Natural killer cell (primary cell): ENCODE data around the gene FOXK1. TPM values are rescaled to one million over a fixed set of nuclear protein-coding genes. Genes with fewer than 3 reads are reported as not detected.

Experiments
- ATAC-seq, 3 donors: fragments of 150-1000 bp in 2 of 3; fragments of 200-7000 bp in 1 of 3; cut with Tn5 transposase; 1 replicate in 1 of 3; 2 replicates in 2 of 3; pipeline ENCODE4 v1.10.0; 2021; ENCODE audit warnings: mild to moderate bottlenecking in 2 of 3, moderate library complexity in 2 of 3
- DNase-seq, 2 donors: peaks; one replicate each; pipeline versions ENCODE4 v3.0.0 to v3.0.0-alpha.2; 2013 to 2021; ENCODE audit warnings: mixed read lengths in 1 of 2
- H3K27ac ChIP-seq: one replicate; pipeline ENCODE4 v1.5.1; 2013; ENCODE audit warnings: mild to moderate bottlenecking, low read length
- H3K27me3 ChIP-seq: one replicate; pipeline ENCODE4 v1.6.1; 2013; ENCODE audit warnings: low read length; ENCODE audit not compliant: control insufficient read depth, insufficient read depth
- H3K36me3 ChIP-seq: one replicate; pipeline ENCODE4 v1.6.1; 2013; ENCODE audit warnings: low read length; ENCODE audit not compliant: control insufficient read depth, insufficient read depth
- H3K4me1 ChIP-seq: one replicate; pipeline ENCODE4 v1.6.1; 2013; ENCODE audit warnings: low read length; ENCODE audit not compliant: control insufficient read depth, insufficient read depth
- H3K4me3 ChIP-seq: one replicate; pipeline ENCODE4 v1.5.1; 2013; ENCODE audit warnings: low read length
- H3K9me3 ChIP-seq: one replicate; pipeline ENCODE4 v1.6.1; 2013; ENCODE audit warnings: low read length; ENCODE audit not compliant: control insufficient read depth, insufficient read depth
- H3K27ac Mint-ChIP-seq, 2 donors: one replicate each; pipeline ENCODE4 v1.8.0; 2022; ENCODE audit warnings: mild to moderate bottlenecking in 2 of 2, mixed read lengths in 2 of 2, moderate library complexity in 1 of 2
- H3K27me3 Mint-ChIP-seq, 2 donors: one replicate each; pipeline ENCODE4 v1.8.0; 2022; ENCODE audit warnings: low read depth in 2 of 2, mixed read lengths in 2 of 2
- H3K36me3 Mint-ChIP-seq: one replicate; pipeline ENCODE4 v1.8.0; 2022; ENCODE audit warnings: mixed read lengths
- H3K4me1 Mint-ChIP-seq, 2 donors: one replicate each; pipeline ENCODE4 v1.8.0; 2022; ENCODE audit warnings: mixed read lengths in 2 of 2
- H3K4me3 Mint-ChIP-seq: one replicate; pipeline ENCODE4 v1.8.0; 2022; ENCODE audit warnings: mild to moderate bottlenecking, moderate library complexity, mixed read lengths
- H3K9me3 Mint-ChIP-seq, 2 donors: one replicate each; pipeline ENCODE4 v1.8.0; 2022; ENCODE audit warnings: mixed read lengths in 2 of 2
- WGBS: methylation state at CpG from one replicate; pipeline ENCODE4 v1.1.7; 2013; ENCODE audit warnings: missing lambda C conversion rate; ENCODE audit not compliant: insufficient coverage; 5-methylcytosine and 5-hydroxymethylcytosine counted together
- intact Hi-C: fragments of 100-400 bp; cut with micrococcal nuclease; formaldehyde crosslinking; loops from one replicate; pipeline ENCODE4 v1.14.2; 2022
- total RNA-seq, 4 donors: library from RNA; stranded (reverse); fragments of 120-200 nt in 1 of 4; gene quantifications; one replicate each; pipeline versions ENCODE4 v1.2.3 to v1.2.4, GENCODE V29; 2013 to 2022
- TF ChIP-seq, protein P1 (sequence below): fragments of 200-600 bp; IDR thresholded peaks from one replicate; pipeline ENCODE4 v1.8.0; 2022; ENCODE audit warnings: antibody characterized with exemption

FOXK1 gene
- total RNA-seq, 3 donors from 2014 or later (not counting 1 experiment from before 2014, with no cell fraction given) = 51.6 to 59.7 (median 55.3) TPM

DNA sequence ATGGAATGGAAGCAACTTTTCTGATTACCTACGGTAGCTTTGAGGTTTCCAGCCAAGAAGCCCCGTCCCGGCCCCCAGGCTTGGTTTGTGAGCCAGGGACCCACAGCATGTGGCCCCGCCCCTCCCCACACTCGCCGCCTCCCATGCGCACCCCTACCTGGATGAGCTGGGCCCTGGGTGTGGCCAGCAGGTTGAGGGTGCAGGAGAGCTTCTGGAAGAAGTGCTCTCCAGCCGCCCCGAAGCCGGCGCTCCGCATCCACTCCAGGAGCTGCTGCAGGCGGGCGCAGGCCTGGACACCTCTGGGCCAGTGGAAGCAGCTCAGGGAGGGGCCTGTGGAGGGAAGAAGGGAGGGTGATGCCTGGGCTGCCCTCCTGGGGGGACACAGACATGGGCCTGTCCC is 133.0 kb downstream of the FOXK1 start:
- H3K4me3 Mint-ChIP-seq = no peak overlapping the region
- Histone ChIP-seq H3K27me3 (no peaks in the 10 kb centered on the region), H3K4me1 (peaks cover 8% of the 10 kb centered on the region), H3K36me3 (no peaks in the 10 kb centered on the region), H3K9me3 (no peaks in the 10 kb centered on the region), H3K4me3 (no peak overlapping the region), H3K27ac (no peak overlapping the region)
- ATAC-seq (no peak), DNase-seq (no peak)
- peaks cover 0 to 9% of the 10 kb centered on the region in 2 donors for H3K4me1 Mint-ChIP-seq
- H3K27me3 Mint-ChIP-seq = peaks cover 10 to 21% of the 10 kb centered on the region in 2 donors
- intact Hi-C loops = no loop called here
- H3K36me3 Mint-ChIP-seq = no peaks in the 10 kb centered on the region
- H3K27ac Mint-ChIP-seq = no peak overlapping the region
- WGBS = 95% methylated on average over 14 of the region's 14 CpGs
- TF ChIP-seq, protein P1, sequence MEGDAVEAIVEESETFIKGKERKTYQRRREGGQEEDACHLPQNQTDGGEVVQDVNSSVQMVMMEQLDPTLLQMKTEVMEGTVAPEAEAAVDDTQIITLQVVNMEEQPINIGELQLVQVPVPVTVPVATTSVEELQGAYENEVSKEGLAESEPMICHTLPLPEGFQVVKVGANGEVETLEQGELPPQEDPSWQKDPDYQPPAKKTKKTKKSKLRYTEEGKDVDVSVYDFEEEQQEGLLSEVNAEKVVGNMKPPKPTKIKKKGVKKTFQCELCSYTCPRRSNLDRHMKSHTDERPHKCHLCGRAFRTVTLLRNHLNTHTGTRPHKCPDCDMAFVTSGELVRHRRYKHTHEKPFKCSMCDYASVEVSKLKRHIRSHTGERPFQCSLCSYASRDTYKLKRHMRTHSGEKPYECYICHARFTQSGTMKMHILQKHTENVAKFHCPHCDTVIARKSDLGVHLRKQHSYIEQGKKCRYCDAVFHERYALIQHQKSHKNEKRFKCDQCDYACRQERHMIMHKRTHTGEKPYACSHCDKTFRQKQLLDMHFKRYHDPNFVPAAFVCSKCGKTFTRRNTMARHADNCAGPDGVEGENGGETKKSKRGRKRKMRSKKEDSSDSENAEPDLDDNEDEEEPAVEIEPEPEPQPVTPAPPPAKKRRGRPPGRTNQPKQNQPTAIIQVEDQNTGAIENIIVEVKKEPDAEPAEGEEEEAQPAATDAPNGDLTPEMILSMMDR = no peak
- peaks cover 0 to 2% of the 10 kb centered on the region in 2 donors for H3K9me3 Mint-ChIP-seq

DNA sequence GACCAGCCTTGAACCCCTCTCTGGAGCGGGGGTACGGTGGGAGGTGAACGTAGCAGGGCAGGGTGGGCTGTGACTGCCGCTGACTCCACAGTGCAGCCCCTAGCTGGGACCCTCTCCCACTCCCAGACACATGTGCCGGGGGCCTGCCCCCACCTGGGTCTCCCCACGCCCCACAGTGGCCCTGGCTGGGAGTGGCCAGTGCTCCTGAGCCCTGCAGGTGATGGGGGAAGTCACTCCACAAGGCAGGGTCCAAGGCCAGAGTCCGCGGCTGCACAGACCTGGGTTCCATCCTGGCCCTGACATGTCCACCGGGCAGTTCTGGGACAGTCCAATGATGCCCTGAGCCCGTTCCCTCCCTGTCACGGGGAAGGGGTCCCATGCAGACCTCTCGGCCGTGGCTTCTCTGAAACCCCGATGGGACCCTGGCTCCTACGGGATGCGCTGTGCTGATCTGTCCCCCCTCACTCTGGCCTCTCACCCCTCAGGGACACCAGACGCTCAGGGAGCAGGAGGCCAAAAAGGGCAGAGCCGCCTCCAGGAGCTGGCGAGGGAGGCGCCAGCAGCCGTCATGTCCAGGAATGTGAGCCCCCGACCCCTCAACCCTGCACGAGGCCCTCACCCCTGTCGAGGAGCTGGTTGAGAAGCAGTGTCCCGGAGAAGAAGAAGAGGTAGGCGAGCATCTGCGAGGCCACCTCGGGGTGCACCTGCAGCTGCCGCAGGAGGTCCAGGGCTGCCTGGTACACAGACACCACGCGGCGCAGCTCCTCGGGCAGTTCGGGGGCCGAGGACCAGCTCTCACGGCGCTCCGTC is 133.7 kb downstream of the FOXK1 start:
- Histone ChIP-seq H3K4me1 (peaks cover 8% of the 10 kb centered on the region), H3K36me3 (no peaks in the 10 kb centered on the region), H3K4me3 (no peak overlapping the region), H3K9me3 (no peaks in the 10 kb centered on the region), H3K27ac (no peak overlapping the region), H3K27me3 (no peaks in the 10 kb centered on the region)
- peaks cover 0 to 2% of the 10 kb centered on the region in 2 donors for H3K9me3 Mint-ChIP-seq
- WGBS = 92% methylated on average over 38 of the region's 38 CpGs
- peaks cover 10 to 21% of the 10 kb centered on the region in 2 donors for H3K27me3 Mint-ChIP-seq
- no peaks in the 10 kb centered on the region for H3K36me3 Mint-ChIP-seq
- TF ChIP-seq, protein P1 = no peak
- no peak overlapping the region for H3K4me3 Mint-ChIP-seq
- DNase-seq = no peak
- H3K27ac Mint-ChIP-seq = no peak overlapping the region
- peaks cover 0 to 9% of the 10 kb centered on the region in 2 donors for H3K4me1 Mint-ChIP-seq
- no peak for ATAC-seq
- intact Hi-C loops = no loop called here

DNA sequence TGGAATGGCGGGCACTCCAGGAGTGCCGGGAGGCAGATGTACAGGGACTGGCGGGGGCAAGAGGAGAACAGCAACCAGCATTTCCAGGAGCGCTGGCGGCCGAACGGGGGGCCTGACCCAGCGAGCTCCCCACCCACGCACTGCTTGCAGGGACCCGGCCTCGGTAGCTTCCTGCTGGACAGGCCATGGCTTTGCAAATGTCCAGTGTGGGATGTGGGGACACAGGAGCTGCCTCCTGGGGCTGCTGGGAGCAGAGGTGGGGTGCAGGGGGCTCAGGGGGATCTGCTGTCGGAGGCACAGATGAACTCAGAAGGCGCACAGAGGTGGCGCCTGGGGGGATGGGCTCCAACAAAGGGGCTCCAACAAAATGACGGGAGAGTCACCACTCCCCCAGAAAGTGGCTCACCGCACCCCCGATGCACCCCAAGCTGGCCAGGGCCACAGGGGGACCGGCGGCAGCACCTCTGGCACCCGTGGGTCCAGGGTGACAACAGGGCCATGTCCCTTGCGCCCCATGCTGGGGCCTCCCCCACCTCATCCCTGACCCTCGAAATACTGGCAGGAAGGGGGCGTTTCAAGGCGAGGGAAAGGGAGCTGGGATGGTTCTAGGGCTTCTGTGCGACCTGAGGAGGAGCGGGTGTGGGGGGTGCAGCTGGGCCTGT is 134.5 kb downstream of the FOXK1 start:
- Histone ChIP-seq H3K27ac (no peak overlapping the region), H3K27me3 (no peaks in the 10 kb centered on the region), H3K36me3 (no peaks in the 10 kb centered on the region), H3K4me3 (no peak overlapping the region), H3K9me3 (no peaks in the 10 kb centered on the region), H3K4me1 (peaks cover 8% of the 10 kb centered on the region)
- H3K4me3 Mint-ChIP-seq = no peak overlapping the region
- DNase-seq = no peak
- intact Hi-C loops = no loop called here
- no peaks in the 10 kb centered on the region for H3K36me3 Mint-ChIP-seq
- H3K9me3 Mint-ChIP-seq = peaks cover 0 to 2% of the 10 kb centered on the region in 2 donors
- WGBS = 90% methylated on average over 26 of the region's 26 CpGs
- no peak for ATAC-seq
- H3K4me1 Mint-ChIP-seq = peaks cover 0 to 9% of the 10 kb centered on the region in 2 donors
- H3K27ac Mint-ChIP-seq = no peak overlapping the region
- H3K27me3 Mint-ChIP-seq = peaks cover 10 to 21% of the 10 kb centered on the region in 2 donors
- TF ChIP-seq, protein P1 = no peak
